Peyer's patch (tissue), 4 donors: ENCODE data around the gene CDK17. TPM values are rescaled to one million over a fixed set of nuclear protein-coding genes. Genes with fewer than 3 reads are reported as not detected.
"Not testable (repeated sequence)": the region's sequence is repeated elsewhere in the genome, so short reads cannot be mapped to it uniquely, and the experiment has no call there.

Source experiments
- DNase-seq, 3 donors: peaks; one replicate each; pipeline ENCODE4 v3.0.0-alpha.2; 2017 to 2019
- H3K27ac ChIP-seq, 4 donors: fragments of 200-600 bp; sonication (generic); one replicate each; pipeline ENCODE4 v1.5.1; 2016 to 2019
- H3K27me3 ChIP-seq, 2 donors: fragments of 200-600 bp; sonication (generic); one replicate each; pipeline ENCODE4 v1.5.1; 2019
- H3K36me3 ChIP-seq, 3 donors: fragments of 200-600 bp; sonication (generic); one replicate each; pipeline ENCODE4 v1.5.1; 2016 to 2019
- H3K4me1 ChIP-seq, 4 donors: fragments of 200-600 bp; sonication (generic); one replicate each; pipeline ENCODE4 v1.5.1; 2016 to 2019
- H3K4me3 ChIP-seq, 4 donors: fragments of 200-600 bp; sonication (generic); 1 replicate in 3 of 4; 2 replicates in 1 of 4; pipeline ENCODE4 v1.5.1; 2016 to 2019; ENCODE audit warnings: mild to moderate bottlenecking in 1 of 4
- H3K9me3 ChIP-seq, 4 donors: fragments of 200-600 bp; sonication (generic); one replicate each; pipeline ENCODE4 v1.5.1; 2016 to 2019; ENCODE audit warnings: mild to moderate bottlenecking in 1 of 4
- POLR2A ChIP-seq, 2 donors: fragments of 450-650 bp; IDR thresholded peaks; one replicate each; pipeline ENCODE4 v1.5.1; 2017; ENCODE audit warnings: antibody characterized with exemption in 2 of 2, mild to moderate bottlenecking in 2 of 2, moderate library complexity in 2 of 2
- total RNA-seq, 4 donors: library from RNA; depleted of rRNA; stranded (reverse); fragments of >200 nt; gene quantifications; one replicate each; pipeline ENCODE4 v1.1.0, GENCODE V29; 2016
- TF ChIP-seq, protein P1 (sequence below), 6 experiments: fragments of 450-650 bp in 4 of 6; fragments of 200-600 bp in 2 of 6; sonication (generic) in 1 of 6; IDR thresholded peaks; one replicate each; pipeline ENCODE4 v1.5.1; 2017 to 2019; ENCODE audit warnings: antibody characterized with exemption in 6 of 6, mild to moderate bottlenecking in 3 of 6, moderate library complexity in 1 of 6

CDK17 gene
- total RNA-seq, 4 donors from 2014 or later = 41.2 to 126 (median 45.7) TPM

DNA sequence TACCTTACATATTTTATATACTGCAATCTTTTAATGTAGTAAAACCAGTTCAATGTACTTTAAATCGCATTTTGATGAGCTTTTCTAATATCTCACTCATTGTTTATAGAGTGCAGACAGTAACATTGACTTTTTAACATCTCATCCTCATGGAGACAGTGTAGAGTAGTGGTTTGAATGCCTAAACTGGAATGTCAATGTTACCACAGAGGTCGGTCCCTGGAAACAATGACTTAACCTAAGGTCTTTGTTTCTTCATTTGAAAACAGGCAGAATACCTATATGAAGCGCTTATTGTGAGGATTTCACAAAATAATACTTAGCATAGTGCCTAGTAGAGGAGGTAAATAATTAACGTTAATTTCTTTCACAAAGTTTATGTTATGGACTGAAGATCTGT lies 5.0 kb downstream of the CDK17 start:
- TF ChIP-seq, protein P1, sequence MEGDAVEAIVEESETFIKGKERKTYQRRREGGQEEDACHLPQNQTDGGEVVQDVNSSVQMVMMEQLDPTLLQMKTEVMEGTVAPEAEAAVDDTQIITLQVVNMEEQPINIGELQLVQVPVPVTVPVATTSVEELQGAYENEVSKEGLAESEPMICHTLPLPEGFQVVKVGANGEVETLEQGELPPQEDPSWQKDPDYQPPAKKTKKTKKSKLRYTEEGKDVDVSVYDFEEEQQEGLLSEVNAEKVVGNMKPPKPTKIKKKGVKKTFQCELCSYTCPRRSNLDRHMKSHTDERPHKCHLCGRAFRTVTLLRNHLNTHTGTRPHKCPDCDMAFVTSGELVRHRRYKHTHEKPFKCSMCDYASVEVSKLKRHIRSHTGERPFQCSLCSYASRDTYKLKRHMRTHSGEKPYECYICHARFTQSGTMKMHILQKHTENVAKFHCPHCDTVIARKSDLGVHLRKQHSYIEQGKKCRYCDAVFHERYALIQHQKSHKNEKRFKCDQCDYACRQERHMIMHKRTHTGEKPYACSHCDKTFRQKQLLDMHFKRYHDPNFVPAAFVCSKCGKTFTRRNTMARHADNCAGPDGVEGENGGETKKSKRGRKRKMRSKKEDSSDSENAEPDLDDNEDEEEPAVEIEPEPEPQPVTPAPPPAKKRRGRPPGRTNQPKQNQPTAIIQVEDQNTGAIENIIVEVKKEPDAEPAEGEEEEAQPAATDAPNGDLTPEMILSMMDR (IDR thresholded peaks at IDR 0.05) = no peak
- TF ChIP-seq POLR2A (IDR thresholded peaks at IDR 0.05) = no peak
- Histone ChIP-seq H3K27me3 (no peaks in the 10 kb centered on the region), H3K4me3 (no peak overlapping the region), H3K27ac (no peak overlapping the region), H3K36me3 (no peaks in the 10 kb centered on the region), H3K9me3 (no peaks in the 10 kb centered on the region), H3K4me1 (peaks cover 0 to 7% (median 0%) of the 10 kb centered on the region in 4 donors)
- DNase-seq = no peak

DNA sequence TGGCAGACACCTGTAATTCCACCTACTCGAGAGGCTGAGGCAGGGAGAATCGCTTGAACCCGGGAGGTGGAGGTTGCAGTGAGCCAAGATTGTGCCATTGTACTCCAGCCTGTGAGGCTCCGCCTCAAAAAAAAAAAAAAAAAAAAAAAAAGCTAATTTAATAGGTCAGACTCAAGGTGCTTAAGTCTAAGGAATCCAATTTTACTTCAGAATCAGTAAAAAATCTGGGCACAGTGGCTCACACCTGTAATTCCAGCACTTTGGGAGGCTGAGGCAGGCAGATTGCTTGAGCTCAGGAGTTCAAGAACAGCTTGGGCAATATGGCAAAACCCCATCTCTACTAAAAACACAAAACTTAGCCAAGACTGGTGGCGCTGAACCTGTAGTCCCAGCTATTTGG lies 7.0 kb downstream of the CDK17 start:
- H3K9me3 ChIP-seq, H3K4me1 ChIP-seq, DNase-seq, H3K27me3 ChIP-seq, H3K27ac ChIP-seq, H3K4me3 ChIP-seq, H3K36me3 ChIP-seq: not testable (repeated sequence)

DNA sequence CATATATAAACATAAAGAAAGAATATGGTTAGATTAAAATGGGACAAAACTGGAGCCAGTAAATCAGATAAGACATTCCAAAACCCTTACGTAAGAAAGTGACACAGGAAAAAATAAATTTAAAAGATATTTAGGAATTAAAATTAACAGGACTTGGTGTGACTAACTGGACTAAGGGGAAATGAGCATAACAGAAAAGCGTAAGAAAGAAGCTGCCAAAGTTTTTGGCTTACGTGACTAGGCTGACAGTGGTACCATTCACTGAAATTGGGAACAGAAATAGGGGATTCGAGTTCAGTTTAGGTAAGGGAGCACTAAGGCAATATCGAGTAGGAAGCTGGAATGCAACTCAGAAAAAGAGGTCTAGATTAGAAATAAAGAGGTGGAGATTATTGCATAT lies 7.8 kb downstream of the CDK17 start:
- H3K36me3 ChIP-seq = no peaks in the 10 kb centered on the region
- no peak overlapping the region for H3K27ac ChIP-seq
- no peaks in the 10 kb centered on the region for H3K9me3 ChIP-seq
- no peaks in the 10 kb centered on the region for H3K27me3 ChIP-seq
- TF ChIP-seq, protein P1 (IDR thresholded peaks at IDR 0.05) = no peak
- TF ChIP-seq POLR2A (IDR thresholded peaks at IDR 0.05) = no peak
- no peak overlapping the region for H3K4me3 ChIP-seq
- no peak for DNase-seq
- no peaks in the 10 kb centered on the region for H3K4me1 ChIP-seq

DNA sequence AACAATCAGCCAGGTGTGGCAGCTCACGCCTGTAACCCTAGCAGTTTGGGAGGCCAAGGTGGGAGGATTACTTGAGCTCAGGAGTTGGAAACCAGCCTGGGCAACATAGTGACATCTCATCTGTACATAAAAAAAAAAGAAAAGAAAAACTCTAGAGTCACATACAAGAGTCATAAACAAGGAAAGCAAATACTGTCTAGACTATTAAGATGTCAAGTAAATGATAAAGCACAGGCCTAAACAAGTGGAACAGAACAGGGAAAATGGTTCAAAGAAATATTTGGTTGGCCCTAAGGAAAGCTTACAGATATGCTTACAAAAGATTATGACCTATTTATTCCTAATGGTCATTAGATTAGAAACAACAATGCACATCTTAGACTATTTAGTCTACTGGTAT lies 12.3 kb downstream of the CDK17 start:
- no peak overlapping the region for H3K4me3 ChIP-seq
- DNase-seq = no peak
- no peaks in the 10 kb centered on the region for H3K27me3 ChIP-seq
- H3K9me3 ChIP-seq = no peaks in the 10 kb centered on the region
- TF ChIP-seq, protein P1 (IDR thresholded peaks at IDR 0.05) = no peak
- TF ChIP-seq POLR2A (IDR thresholded peaks at IDR 0.05) = no peak
- H3K36me3 ChIP-seq = no peaks in the 10 kb centered on the region
- H3K4me1 ChIP-seq = peaks cover 0 to 5% (median 0%) of the 10 kb centered on the region in 4 donors
- no peak overlapping the region for H3K27ac ChIP-seq

DNA sequence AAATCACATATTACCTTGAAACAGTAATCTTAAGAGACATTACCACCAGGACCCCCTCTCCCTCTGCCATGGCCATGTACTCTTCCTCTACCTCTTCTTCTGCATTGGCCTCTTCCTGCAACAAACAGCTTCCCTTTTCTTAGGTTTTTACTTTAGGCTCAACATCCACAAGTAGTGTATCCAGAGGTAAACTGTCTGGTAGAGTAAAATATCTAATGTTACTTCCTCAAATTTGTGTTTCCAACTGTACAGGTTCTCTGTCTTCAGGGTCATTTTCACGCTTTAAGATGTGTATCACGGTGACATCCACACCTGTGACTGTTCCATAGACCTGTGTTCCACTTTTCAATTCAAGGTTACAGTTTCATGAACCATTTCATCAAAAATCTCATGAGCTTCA lies 13.4 kb downstream of the CDK17 start:
- H3K36me3 ChIP-seq = no peaks in the 10 kb centered on the region
- TF ChIP-seq, protein P1 (IDR thresholded peaks at IDR 0.05) = no peak
- no peak for TF ChIP-seq POLR2A (IDR thresholded peaks at IDR 0.05)
- H3K4me3 ChIP-seq = no peak overlapping the region
- DNase-seq = no peak
- H3K27me3 ChIP-seq = no peaks in the 10 kb centered on the region
- no peak overlapping the region for H3K27ac ChIP-seq
- peaks cover 0 to 5% (median 0%) of the 10 kb centered on the region in 4 donors for H3K4me1 ChIP-seq
- H3K9me3 ChIP-seq = no peaks in the 10 kb centered on the region

DNA sequence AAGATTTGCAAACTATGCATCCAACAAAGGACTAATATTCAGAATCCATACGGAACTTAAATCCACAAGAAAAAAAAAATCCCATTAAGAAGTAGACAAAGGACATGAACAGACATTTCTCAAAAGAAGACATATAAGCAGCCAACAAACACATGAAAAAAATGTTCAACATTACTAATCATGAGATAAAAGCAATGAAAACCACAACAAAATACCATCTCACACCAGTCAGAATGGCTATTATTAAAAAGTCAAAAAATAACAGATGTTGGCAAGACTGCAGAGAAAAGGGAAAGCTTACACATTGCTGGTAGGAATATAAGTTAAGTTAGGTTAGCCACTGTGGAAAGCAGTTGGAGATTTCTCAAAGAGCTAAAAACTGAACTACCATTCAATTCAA lies 16.2 kb downstream of the CDK17 start:
- Histone ChIP-seq H3K27ac (no peak overlapping the region), H3K27me3 (no peaks in the 10 kb centered on the region), H3K4me1 (peaks cover 0 to 5% (median 0%) of the 10 kb centered on the region in 4 donors), H3K9me3 (no peaks in the 10 kb centered on the region), H3K36me3 (no peaks in the 10 kb centered on the region), H3K4me3 (no peak overlapping the region)
- no peak for DNase-seq
- TF ChIP-seq POLR2A (IDR thresholded peaks at IDR 0.05) = no peak
- TF ChIP-seq, protein P1 (IDR thresholded peaks at IDR 0.05) = no peak
